ENCODE measurements around the gene PICK1. TPM values are rescaled to one million over a fixed set of nuclear protein-coding genes. Genes with fewer than 3 reads are reported as not detected.

The PICK1 gene
- total and polyA plus RNA-seq, 4 donors, result 5.8 to 25.8 (median 13.1) TPM

- TF ChIP-seq RXRA (IDR thresholded peaks at IDR 0.05) (no peak), CTCF (IDR thresholded peaks at IDR 0.05; ENCODE audit: low read depth, low read length, missing input control) (no peak), EGR1 (IDR thresholded peaks at IDR 0.05; ENCODE audit: low read depth in 2 of 2) (no peak), HNF4A (conservative IDR thresholded peaks at IDR 0.05) (no peak), YY1 (IDR thresholded peaks at IDR 0.05) (no peak), JUND (IDR thresholded peaks at IDR 0.05) (no peak), ZBTB33 (IDR thresholded peaks at IDR 0.05) (no peak), RAD21 (IDR thresholded peaks at IDR 0.05) (no peak), REST (IDR thresholded peaks at IDR 0.05) (no peak), SP1 (IDR thresholded peaks at IDR 0.05) (no peak), FOXA1 (IDR thresholded peaks at IDR 0.05) (no peak), TAF1 (conservative IDR thresholded peaks at IDR 0.05) (no peak), ATF3 (IDR thresholded peaks at IDR 0.05) (no peak)
- no peak for DNase-seq (ENCODE audit: low spot score)
- Histone ChIP-seq H3K9me3 (ENCODE audit: control insufficient read depth in 4 of 4, low read length in 3 of 4) (no peaks in the 10 kb centered on the region), H3K27ac (ENCODE audit: low read depth in 1 of 2, low read length in 2 of 2) (no peak overlapping the region), H3K36me3 (ENCODE audit: control insufficient read depth in 4 of 4, insufficient read depth in 3 of 4, low read depth in 1 of 4, low read length in 3 of 4) (no peaks in the 10 kb centered on the region), H3K4me1 (ENCODE audit: control insufficient read depth in 4 of 4, insufficient read depth in 4 of 4, low read length in 3 of 4) (peaks cover 0 to 5% (median 3%) of the 10 kb centered on the region in 4 donors), H3K27me3 (ENCODE audit: control insufficient read depth in 4 of 4, insufficient read depth in 4 of 4, low read length in 3 of 4) (no peaks in the 10 kb centered on the region), H3K4me3 (ENCODE audit: low read depth in 1 of 3, low read length in 3 of 3) (no peak overlapping the region), H3K9ac (ENCODE audit: low read depth in 1 of 2, low read length in 2 of 2) (no peak overlapping the region)
- 95% methylated on average over 7 of the region's 7 CpGs for WGBS
Observed at GRCh38 chr22:38050720-38051119, 6.5 kb upstream of the PICK1 start.

GRCh38 chr22:38051261-38051660, 5.9 kb upstream of the PICK1 start:
- WGBS, result 76% methylated on average over 8 of the region's 8 CpGs
- Histone ChIP-seq H3K36me3 (ENCODE audit: control insufficient read depth in 4 of 4, insufficient read depth in 3 of 4, low read depth in 1 of 4, low read length in 3 of 4) (no peaks in the 10 kb centered on the region), H3K9ac (ENCODE audit: low read depth in 1 of 2, low read length in 2 of 2) (no peak overlapping the region), H3K4me1 (ENCODE audit: control insufficient read depth in 4 of 4, insufficient read depth in 4 of 4, low read length in 3 of 4) (peaks cover 0 to 5% (median 3%) of the 10 kb centered on the region in 4 donors), H3K9me3 (ENCODE audit: control insufficient read depth in 4 of 4, low read length in 3 of 4) (no peaks in the 10 kb centered on the region), H3K27ac (ENCODE audit: low read depth in 1 of 2, low read length in 2 of 2) (no peak overlapping the region), H3K4me3 (ENCODE audit: low read depth in 1 of 3, low read length in 3 of 3) (no peak overlapping the region), H3K27me3 (ENCODE audit: control insufficient read depth in 4 of 4, insufficient read depth in 4 of 4, low read length in 3 of 4) (no peaks in the 10 kb centered on the region)
- DNase-seq (ENCODE audit: low spot score), result no peak
- TF ChIP-seq RAD21 (IDR thresholded peaks at IDR 0.05), result no peak
- TF ChIP-seq ATF3 (IDR thresholded peaks at IDR 0.05), result no peak
- no peak for TF ChIP-seq CTCF (IDR thresholded peaks at IDR 0.05; ENCODE audit: low read depth, low read length, missing input control)
- no peak for TF ChIP-seq YY1 (IDR thresholded peaks at IDR 0.05)
- TF ChIP-seq HNF4G (IDR thresholded peaks at IDR 0.05), result no peak
- TF ChIP-seq ZBTB33 (IDR thresholded peaks at IDR 0.05), result no peak
- TF ChIP-seq MAX (IDR thresholded peaks at IDR 0.05), result no peak
- TF ChIP-seq FOXA1 (IDR thresholded peaks at IDR 0.05), result no peak
- no peak for TF ChIP-seq NR2F2 (IDR thresholded peaks at IDR 0.05)
- no peak for TF ChIP-seq GABPA (IDR thresholded peaks at IDR 0.05 in 1 of 2, conservative IDR thresholded peaks at IDR 0.05 in 1 of 2)

Data from liver (tissue), 9 donors.